Activated T-helper 2 cell treated with anti-CD3 and anti-CD28 coated beads, Interferon-gamma antibody, Interleukin-2, Interleukin-4, amounts not matched to agents 10 μg/mL and 5 μg/mL and 100 μg/mL, durations not matched to agents 14 hours and 24 hours and 36 hours (primary cell): ENCODE measurements around the gene AP2M1. TPM values are rescaled to one million over a fixed set of nuclear protein-coding genes. Genes with fewer than 3 reads are reported as not detected.
A peak's percentile ranks its signal among the peaks of the same experiment; 100 is the strongest.

ENCODE experiments used
- DNase-seq: peaks from one replicate; pipeline ENCODE4 v3.0.0; 2021; ENCODE audit warnings: low spot score
- H3K27ac Mint-ChIP-seq: one replicate; pipeline ENCODE4 v1.8.0; 2021; ENCODE audit warnings: mixed read lengths
- H3K27me3 Mint-ChIP-seq: one replicate; pipeline ENCODE4 v1.8.0; 2021; ENCODE audit warnings: low read depth, mixed read lengths
- H3K36me3 Mint-ChIP-seq: one replicate; pipeline ENCODE4 v1.8.0; 2021; ENCODE audit warnings: low read depth, mixed read lengths
- H3K4me1 Mint-ChIP-seq: one replicate; pipeline ENCODE4 v1.8.0; 2021; ENCODE audit warnings: low read depth, mixed read lengths
- H3K4me3 Mint-ChIP-seq: one replicate; pipeline ENCODE4 v1.8.0; 2021; ENCODE audit warnings: low read depth, mild to moderate bottlenecking, moderate library complexity, mixed read lengths
- H3K9me3 Mint-ChIP-seq: one replicate; pipeline ENCODE4 v1.8.0; 2021; ENCODE audit warnings: mixed read lengths
- intact Hi-C: fragments of 100-400 bp; cut with micrococcal nuclease; formaldehyde crosslinking; loops from one replicate; pipeline ENCODE4 v1.15.1; 2023
- total RNA-seq: library from RNA; stranded (reverse); gene quantifications from 2 replicates; pipeline ENCODE4 v1.2.3, GENCODE V29; 2022

The AP2M1 gene
- total RNA-seq, 1 donor from 2014 or later, result 240 TPM

DNA sequence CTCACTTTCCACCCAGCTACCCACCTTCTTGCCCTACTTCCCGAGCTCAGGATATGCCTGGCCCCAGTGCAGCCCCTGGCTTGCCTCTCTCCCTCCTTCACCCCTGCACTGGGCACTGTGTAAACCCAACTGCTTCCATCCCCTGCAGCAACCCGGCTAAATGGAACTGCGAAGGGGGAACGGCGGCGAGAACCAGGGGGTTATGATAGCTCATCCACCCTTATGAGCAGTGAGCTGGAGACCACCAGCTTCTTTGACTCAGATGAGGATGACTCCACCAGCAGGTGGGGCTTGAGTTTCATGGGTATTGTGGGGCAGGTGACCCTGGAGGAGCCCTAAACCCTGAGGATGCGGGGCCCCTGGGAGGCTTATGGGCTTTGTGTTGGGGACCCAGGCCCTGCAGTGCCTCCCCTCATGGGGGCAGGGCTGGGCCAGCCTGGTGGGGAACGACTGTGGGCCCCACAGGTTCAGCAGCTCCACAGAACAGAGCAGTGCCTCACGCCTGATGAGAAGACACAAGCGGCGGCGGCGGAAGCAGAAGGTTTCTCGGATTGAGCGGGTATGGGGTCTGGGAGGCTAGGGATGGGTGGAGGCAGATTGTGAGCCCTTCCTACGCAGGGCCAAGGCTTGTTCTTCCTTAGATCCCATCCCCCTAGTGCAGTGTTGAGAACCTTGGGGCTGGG is 9.9 kb upstream of the AP2M1 start:
- no peaks in the 10 kb centered on the region for H3K27me3 Mint-ChIP-seq
- no peak overlapping the region for H3K27ac Mint-ChIP-seq
- peaks cover 8% of the 10 kb centered on the region for H3K4me1 Mint-ChIP-seq
- no peak for DNase-seq
- peaks cover 41% of the 10 kb centered on the region for H3K36me3 Mint-ChIP-seq
- H3K4me3 Mint-ChIP-seq, result no peak overlapping the region
- H3K9me3 Mint-ChIP-seq, result no peaks in the 10 kb centered on the region
- intact Hi-C loops, result no loop called here

DNA sequence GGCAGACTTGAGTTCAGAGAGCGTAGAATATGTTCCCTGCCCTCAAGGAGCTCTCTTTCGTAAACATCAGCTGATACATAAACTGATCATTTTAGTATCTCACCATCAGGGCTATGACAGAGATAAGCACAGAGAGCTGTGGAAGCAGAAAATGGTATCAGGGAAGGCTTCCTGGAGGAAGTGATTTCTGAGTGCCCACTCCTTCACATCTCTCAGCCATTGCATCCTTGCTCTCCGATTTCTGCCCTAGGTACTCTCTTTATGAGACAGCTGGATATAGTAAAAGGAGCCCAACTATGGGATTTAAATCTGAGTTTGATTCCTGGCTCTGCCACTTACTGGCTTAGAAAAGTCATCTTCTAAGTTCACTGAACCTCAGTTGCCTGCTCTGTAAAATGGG is 9.1 kb upstream of the AP2M1 start:
- DNase-seq, result no peak
- Mint-ChIP-seq H3K27ac (no peak overlapping the region), H3K27me3 (no peaks in the 10 kb centered on the region), H3K36me3 (peaks cover 37% of the 10 kb centered on the region), H3K4me3 (no peak overlapping the region), H3K9me3 (no peaks in the 10 kb centered on the region), H3K4me1 (peaks cover 3% of the 10 kb centered on the region)
- intact Hi-C loops, result no loop called here

DNA sequence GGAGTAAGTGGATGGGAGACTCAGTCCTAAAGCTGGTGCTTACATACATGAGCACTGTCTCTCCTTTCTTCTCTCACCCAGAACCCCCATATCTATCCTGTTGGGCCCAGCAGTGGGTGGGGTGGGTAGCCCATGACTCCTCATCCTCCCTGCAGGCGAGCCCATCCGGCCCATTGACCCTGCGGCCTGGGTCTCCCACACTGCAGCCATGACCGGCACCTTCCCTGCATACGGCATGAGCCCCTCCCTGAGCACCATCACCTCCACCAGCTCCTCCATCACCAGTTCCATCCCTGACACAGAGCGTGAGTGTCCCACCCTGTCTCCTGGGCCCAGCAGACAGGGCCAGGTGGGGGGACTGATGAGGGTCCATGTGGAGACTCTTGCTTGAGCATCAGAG is 8.0 kb upstream of the AP2M1 start:
- no peak overlapping the region for H3K27ac Mint-ChIP-seq
- H3K27me3 Mint-ChIP-seq, result no peaks in the 10 kb centered on the region
- H3K36me3 Mint-ChIP-seq, result peaks cover 42% of the 10 kb centered on the region
- no peaks in the 10 kb centered on the region for H3K9me3 Mint-ChIP-seq
- peaks cover 3% of the 10 kb centered on the region for H3K4me1 Mint-ChIP-seq
- intact Hi-C loops, result no loop called here
- no peak overlapping the region for H3K4me3 Mint-ChIP-seq
- no peak for DNase-seq

DNA sequence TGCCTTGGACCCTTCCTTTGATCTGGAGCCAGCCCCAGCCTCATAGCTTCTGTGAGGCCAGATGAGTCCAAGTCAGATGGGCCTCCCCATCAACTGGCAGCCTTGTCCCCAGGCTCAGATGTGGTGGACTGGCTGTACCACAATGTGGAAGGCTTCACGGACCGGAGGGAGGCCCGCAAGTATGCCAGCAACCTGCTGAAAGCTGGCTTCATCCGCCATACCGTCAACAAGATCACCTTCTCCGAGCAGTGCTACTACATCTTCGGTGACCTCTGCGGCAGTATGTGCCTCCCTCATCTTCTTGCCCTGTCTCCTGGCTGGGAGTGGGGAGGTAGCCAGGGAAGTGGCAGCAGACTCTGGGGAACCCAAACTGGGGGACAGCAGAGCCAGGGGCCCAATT is 6.9 kb upstream of the AP2M1 start:
- Mint-ChIP-seq H3K9me3 (no peaks in the 10 kb centered on the region), H3K36me3 (peaks cover 45% of the 10 kb centered on the region), H3K4me3 (no peak overlapping the region), H3K4me1 (peaks cover 3% of the 10 kb centered on the region), H3K27me3 (no peaks in the 10 kb centered on the region), H3K27ac (no peak overlapping the region)
- no peak for DNase-seq
- intact Hi-C loops, result no loop called here

DNA sequence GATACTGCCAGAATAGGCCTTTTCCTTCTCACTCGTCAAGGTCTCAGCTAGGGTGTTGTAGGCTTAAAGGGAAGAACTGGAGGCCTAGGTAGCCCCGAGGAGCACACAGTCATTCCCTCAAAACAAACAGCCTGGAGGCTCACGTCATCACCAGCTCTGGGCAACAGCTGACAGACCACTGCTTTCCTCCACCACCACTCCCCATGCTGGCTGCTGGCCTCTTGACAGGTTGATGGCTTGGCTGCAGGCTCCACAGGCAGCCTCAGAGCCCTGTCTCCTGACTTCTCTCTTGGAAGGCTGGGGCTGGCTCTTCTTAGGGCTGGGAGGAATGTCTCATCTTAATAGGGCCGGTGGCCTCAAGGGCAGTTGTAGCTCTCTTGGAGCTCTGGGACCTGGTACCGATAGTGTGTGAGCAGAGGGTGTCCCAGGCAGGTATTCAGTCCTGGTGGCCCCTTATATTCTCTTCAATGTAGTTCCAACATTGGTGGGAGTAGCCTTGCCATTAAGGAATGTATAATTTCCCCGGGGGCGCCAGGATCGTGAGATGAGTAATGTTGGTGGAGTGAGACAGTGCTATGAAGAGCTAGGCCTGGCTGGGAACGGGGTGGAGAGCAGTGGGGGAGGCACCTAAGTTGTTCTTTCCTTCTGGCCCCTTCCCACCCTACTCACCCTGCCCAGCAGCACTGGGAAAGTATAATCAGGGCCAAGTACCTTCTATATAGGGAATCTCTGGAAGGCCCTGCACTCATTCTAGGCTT is 6.1 kb upstream of the AP2M1 start:
- Mint-ChIP-seq H3K36me3 (peaks cover 45% of the 10 kb centered on the region), H3K9me3 (no peaks in the 10 kb centered on the region), H3K27ac (no peak overlapping the region), H3K4me3 (no peak overlapping the region), H3K4me1 (peaks cover 3% of the 10 kb centered on the region), H3K27me3 (no peaks in the 10 kb centered on the region)
- intact Hi-C loops, result no loop called here
- DNase-seq, result no peak

DNA sequence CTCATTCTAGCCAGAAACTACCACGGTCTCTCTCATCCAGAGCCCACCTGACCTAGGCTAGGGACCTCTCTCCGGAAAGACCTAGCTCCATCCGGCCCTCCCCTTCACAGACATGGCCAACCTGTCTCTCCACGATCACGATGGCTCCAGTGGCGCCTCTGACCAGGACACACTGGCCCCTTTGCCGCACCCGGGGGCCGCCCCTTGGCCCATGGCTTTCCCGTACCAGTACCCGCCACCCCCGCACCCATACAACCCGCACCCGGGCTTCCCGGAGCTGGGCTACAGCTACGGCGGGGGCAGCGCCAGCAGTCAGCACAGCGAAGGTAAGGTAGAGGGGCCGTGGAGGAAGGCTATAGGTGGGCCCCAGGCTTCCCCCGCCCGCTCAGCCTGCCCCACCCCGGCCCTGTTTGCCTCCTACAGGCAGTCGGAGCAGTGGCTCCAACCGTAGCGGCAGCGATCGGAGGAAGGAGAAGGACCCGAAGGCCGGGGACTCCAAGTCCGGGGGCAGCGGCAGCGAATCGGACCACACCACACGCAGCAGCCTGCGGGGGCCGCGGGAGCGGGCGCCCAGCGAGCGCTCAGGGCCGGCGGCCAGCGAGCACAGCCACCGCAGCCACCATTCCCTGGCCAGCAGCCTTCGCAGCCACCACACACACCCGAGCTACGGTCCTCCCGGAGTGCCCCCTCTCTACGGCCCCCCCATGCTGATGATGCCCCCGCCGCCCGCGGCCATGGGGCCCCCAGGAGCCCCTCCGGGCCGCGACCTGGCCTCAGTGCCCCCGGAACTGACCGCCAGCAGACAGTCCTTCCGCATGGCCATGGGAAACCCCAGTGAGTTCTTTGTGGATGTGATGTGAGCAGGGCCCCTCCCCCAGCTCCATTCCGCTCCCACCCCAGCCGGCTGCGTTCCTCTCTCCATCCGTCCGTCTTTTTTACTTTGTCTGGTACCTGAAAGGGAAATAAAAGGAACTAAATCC is 4.5 kb upstream of the AP2M1 start:
- no peak overlapping the region for H3K27ac Mint-ChIP-seq
- peaks cover 33% of the 10 kb centered on the region for H3K36me3 Mint-ChIP-seq
- no peaks in the 10 kb centered on the region for H3K27me3 Mint-ChIP-seq
- no peak for DNase-seq
- H3K4me1 Mint-ChIP-seq, result peaks cover 3% of the 10 kb centered on the region
- no peaks in the 10 kb centered on the region for H3K9me3 Mint-ChIP-seq
- intact Hi-C loops, result no loop called here
- no peak overlapping the region for H3K4me3 Mint-ChIP-seq

DNA sequence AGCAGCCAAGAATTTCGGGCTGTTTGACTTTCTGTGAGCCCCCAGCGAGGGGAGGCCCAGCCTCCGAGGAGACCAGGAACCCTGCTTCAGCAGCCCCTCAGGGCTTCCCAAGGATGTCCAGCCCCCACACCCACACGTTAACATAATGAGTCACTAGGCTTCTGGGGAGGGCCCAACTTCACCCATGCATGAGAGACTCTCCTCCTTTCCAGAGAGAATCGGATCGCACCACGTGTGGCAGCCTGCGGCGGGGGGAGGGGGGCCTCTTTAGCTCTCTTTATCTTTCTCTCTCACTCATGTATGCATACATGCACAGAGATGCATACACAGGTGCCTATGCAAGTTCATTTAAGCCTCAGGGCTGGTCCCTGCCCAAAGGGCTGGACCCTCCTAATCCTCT is 3.1 kb upstream of the AP2M1 start:
- no peak overlapping the region for H3K4me3 Mint-ChIP-seq
- H3K36me3 Mint-ChIP-seq, result peaks cover 32% of the 10 kb centered on the region
- H3K27me3 Mint-ChIP-seq, result no peaks in the 10 kb centered on the region
- peaks cover 13% of the 10 kb centered on the region for H3K4me1 Mint-ChIP-seq
- intact Hi-C loops, result no loop called here
- no peak overlapping the region for H3K27ac Mint-ChIP-seq
- no peak for DNase-seq
- H3K9me3 Mint-ChIP-seq, result no peaks in the 10 kb centered on the region

DNA sequence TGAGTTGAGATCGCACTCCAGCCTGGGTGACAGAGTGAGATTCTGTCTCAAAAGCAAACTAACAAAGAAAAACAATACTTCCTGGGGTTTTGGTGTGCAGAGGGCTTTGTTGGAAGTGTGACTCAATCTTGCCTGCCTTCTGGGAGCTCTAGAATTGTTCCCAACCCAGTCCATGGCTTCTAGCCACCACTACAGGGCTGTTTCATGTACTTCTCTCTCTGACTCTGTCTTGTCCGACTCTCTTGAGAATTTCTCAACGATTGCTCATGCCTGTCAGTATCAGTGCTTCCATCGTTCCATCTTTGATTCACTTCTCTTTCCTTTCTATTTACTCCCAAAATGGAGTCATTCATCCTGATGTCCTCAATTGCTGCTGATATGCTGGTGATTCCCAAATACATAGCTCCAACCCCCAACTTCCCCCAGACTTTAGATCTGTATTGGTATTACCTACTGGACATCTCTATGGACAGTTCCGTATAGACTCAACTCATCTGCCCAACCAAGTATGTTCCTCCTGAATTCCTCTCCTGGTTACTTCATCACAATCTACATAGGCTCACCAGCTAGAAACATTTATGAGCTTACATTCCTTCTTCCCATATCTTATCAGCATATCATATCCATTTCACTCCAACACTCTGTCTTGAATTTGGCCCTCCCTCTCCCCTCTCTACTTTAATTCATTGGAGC is 1.8 kb upstream of the AP2M1 start:
- intact Hi-C loops, result no loop called here
- H3K4me1 Mint-ChIP-seq, result peaks cover 14% of the 10 kb centered on the region

DNA sequence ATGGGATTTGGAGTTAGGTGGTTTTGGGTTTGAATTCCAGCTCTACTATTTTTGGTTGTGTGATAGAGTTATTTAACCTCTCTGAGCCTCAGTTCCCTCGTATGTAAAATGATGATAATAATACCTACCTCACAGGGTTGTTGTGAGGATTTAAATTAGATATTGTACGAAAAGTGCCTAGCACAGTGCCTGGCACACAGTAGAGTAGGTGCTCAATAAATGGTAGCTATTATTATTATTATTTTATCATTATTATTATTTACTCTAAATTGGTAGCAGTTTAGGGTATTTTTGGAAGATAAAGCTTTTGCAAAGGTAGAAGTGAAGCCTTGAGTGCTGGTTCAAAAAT is 1.3 kb upstream of the AP2M1 start:
- Mint-ChIP-seq H3K36me3 (peaks cover 32% of the 10 kb centered on the region), H3K4me3 (no peak overlapping the region), H3K4me1 (peaks cover 17% of the 10 kb centered on the region), H3K27me3 (no peaks in the 10 kb centered on the region), H3K9me3 (no peaks in the 10 kb centered on the region), H3K27ac (no peak overlapping the region)
- intact Hi-C loops, result no loop called here
- no peak for DNase-seq

More for the DNA sequence above, 1.8 kb upstream of the AP2M1 start:
- Mint-ChIP-seq H3K27ac (no peak overlapping the region), H3K4me3 (no peak overlapping the region), H3K36me3 (peaks cover 27% of the 10 kb centered on the region), H3K9me3 (no peaks in the 10 kb centered on the region), H3K27me3 (no peaks in the 10 kb centered on the region)
- DNase-seq, result no peak

DNA sequence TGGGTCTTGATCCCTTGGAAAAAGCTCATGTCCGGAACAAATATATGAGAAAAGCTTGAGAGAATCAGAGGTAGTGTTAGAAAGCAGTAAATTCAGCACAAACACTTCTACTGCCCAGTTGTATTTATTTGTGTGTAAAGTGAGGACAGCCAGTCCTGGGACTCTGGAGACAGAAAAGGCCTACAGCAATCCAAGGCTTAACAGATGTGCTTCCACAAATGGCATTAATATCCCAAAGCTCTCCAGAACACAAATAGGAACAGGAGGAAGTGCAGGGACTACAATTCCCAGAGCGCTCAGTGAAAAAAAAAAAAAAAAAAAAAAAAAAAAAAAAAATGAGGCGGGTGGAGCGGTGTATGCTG is 390 bp upstream of the AP2M1 start:
- H3K36me3 Mint-ChIP-seq, result peaks cover 40% of the 10 kb centered on the region
- H3K4me1 Mint-ChIP-seq, result peaks cover 17% of the 10 kb centered on the region
- no peaks in the 10 kb centered on the region for H3K9me3 Mint-ChIP-seq
- no peaks in the 10 kb centered on the region for H3K27me3 Mint-ChIP-seq
- intact Hi-C loops, result loop anchor here (1.0 to 2.0 kb wide), 5 partner anchors 12 to 125 kb away; partner anchors contain the start of genes ABCF3, ALG3, DVL3 and EEF1AKMT4
- DNase-seq, result no peak
- peak overlapping the region; percentile 49 for H3K27ac Mint-ChIP-seq
- H3K4me3 Mint-ChIP-seq, result peak overlapping the region; percentile 97

DNA sequence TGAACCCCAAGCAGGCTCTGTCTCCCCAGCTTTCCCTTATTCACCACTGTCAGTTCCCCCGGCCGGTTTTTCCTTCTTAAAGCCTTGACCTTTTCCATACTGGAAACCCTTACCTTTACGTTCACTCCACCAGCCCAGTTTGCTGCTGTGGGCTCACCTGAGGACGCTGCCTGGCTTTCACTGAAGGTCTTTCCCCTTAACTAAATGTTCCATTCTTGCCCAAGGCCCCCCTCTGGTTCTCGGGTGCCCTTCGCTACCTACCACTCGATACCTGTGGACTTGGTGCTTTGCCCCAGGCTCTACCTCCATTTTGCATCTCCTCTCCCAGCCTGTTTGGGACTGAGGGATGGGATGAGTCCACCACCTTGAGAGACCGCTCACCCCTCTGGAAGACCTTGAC is 851 bp downstream of the AP2M1 start:
- Mint-ChIP-seq H3K4me1 (peaks cover 17% of the 10 kb centered on the region), H3K9me3 (no peaks in the 10 kb centered on the region), H3K27ac (peak overlapping the region; percentile 82), H3K27me3 (no peaks in the 10 kb centered on the region), H3K36me3 (peaks cover 52% of the 10 kb centered on the region), H3K4me3 (peak overlapping the region; percentile 97)
- intact Hi-C loops, result loop anchor here (1.0 to 2.0 kb wide), 2 partner anchors 73 to 158 kb away; partner anchors contain the start of genes ABCC5, ALG3 and EEF1AKMT4
- no peak for DNase-seq

DNA sequence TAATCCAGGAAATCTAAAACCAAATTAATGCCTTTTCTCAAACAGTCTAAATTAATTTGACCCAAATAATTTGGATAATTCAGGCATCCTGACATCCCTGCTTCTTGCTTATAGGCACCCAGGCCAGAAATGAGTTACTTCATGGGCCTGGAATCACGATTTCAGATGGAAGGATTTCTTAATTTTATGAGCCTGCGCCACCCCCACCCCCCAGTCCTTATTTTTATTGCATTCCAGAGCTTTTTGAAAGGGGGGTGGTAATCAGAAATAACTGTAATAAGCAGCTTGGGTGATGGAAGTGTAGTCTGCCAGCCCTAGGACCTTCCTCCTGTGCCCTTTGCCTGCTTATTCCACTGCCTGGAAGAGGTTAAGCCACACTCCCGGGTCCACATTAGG is 1.3 kb downstream of the AP2M1 start:
- H3K36me3 Mint-ChIP-seq, result peaks cover 53% of the 10 kb centered on the region
- DNase-seq, result no peak
- H3K9me3 Mint-ChIP-seq, result no peaks in the 10 kb centered on the region
- peaks cover 17% of the 10 kb centered on the region for H3K4me1 Mint-ChIP-seq
- peak overlapping the region; percentile 82 for H3K27ac Mint-ChIP-seq
- peak overlapping the region; percentile 97 for H3K4me3 Mint-ChIP-seq
- intact Hi-C loops, result loop anchor here (1.0 to 2.0 kb wide), 2 partner anchors 73 to 159 kb away; partner anchors contain the start of genes ABCC5, ALG3 and EEF1AKMT4
- H3K27me3 Mint-ChIP-seq, result no peaks in the 10 kb centered on the region
